Measurements from ENCODE around the gene EIF2B5.
"Not testable (repeated sequence)": the region's sequence is repeated elsewhere in the genome, so short reads cannot be mapped to it uniquely, and the experiment has no call there.

The EIF2B5 gene

GRCh38 chr3:184145751-184146270 lies 10.7 kb downstream of the EIF2B5 start:
- no peak for DNase-seq (ENCODE audit: low read depth, low spot score)

- no peak for DNase-seq (ENCODE audit: low read depth, low spot score)
Observed at GRCh38 chr3:184148076-184148475, 12.9 kb downstream of the EIF2B5 start.

DNA sequence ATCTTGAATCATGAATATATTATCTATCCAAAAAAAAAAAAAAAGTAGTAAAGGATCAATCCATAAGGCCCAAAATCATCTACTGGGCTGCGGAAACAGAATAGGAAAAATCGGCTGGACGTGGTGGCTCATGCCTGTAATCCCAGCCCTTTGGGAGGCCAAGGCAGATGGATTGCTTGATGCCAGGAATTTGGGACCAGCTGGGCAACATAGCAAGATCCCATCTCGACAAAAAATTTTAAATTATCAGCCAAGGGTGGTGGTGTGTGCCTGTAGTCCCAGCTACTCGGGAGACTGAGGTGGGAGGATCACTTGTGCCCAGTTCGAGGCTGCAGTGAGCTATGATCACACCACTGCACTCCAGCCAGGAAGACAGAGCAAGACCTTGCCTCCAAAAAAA lies 14.0 kb downstream of the EIF2B5 start:
- no peak for DNase-seq (ENCODE audit: low read depth, low spot score)

GRCh38 chr3:184149770-184150169 lies 14.6 kb downstream of the EIF2B5 start:
- peak; percentile 27 for DNase-seq (ENCODE audit: low read depth, low spot score)

DNA sequence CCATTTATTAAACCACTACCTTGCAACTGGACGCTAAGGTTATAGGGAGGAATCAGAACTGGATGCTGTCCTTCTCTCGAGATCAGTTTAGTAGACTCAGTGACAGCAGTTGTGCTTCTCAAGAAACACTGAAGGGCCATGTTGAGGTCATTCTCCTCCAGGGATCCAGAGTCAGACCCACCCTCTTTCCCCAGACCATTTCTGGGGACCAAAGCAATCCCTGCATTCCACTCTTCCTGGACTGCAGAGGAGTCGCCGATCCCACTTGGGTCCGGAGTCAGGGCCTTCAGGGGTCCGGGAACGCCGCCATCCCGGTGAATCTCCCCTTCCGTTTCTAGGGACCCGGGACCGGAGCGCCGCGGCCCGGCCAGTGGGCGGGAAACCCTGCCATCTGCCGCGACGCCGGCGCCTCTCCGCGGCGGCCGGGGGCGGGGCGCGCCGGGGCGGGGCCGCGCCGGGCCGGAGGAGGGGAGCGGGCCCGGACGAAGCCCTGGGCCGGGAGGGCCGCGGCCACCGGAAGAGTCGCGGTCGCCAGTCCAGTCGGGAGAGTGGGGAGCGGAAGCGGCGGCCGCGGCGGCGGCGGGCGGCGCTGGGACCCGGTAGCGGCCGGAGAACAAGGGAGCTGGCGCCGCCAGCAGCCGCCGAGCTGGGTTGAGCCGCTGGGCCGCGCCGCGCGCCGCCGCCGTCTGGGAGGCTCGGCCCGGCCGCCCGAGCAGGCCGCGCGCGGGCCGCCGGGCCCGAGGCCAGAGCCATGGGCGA lies 19.9 kb downstream of the EIF2B5 start, which contains the start of gene DVL3:
Gene DVL3, plus strand, starts transcription at position 493 of the 759 bp plus-strand sequence. Its CDS starts 259 bp downstream, at position 752.
- peak; percentile 90 for DNase-seq (ENCODE audit: low read depth, low spot score)

DNA sequence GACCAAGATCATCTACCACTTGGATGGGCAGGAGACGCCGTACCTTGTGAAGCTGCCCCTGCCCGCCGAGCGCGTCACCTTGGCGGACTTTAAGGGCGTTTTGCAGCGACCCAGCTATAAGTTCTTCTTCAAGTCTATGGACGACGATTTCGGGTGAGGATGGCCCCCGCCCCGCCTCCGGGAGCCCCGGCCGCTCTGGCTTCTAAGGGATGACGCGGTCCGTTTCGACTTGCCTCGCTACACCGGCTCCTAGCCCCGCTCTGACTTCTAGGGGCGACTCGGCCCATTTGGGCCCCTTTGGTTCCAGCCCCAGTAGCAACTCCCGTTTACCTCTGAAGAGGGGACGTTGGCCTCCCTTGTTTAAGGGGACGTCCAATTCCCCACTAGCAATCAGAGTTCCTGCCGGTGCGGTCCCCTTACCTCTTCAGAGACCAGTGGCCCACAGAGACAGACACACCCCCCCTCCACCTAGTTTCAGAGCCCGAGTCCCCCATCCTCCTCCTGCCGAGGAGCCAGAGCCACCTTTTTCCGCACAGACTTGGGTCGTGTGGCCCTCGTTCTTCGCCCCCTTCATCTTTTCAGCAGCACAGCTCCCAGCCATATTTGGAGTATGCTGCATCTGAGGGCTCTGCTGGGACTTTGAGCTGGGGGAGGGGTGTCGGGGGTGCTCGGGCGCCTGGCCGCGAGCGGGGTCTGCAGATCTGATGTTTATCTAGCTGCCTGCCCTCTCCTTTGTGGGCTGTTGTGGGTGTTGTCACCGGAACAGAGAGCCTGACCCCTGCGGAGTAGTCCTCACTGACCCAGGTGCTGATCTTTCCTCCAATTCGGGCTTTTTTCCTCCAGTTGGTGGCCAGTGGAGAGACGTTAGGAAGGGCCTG lies 20.7 kb downstream of the EIF2B5 start:
- DNase-seq (ENCODE audit: low read depth, low spot score), result no peak

- DNase-seq (ENCODE audit: low read depth, low spot score), result peak; percentile 65
Observed at GRCh38 chr3:184156522-184156955, 21.4 kb downstream of the EIF2B5 start.

- DNase-seq (ENCODE audit: low read depth, low spot score), result no peak
Observed at GRCh38 chr3:184157206-184157605, 22.0 kb downstream of the EIF2B5 start.

GRCh38 chr3:184158404-184158803 lies 23.2 kb downstream of the EIF2B5 start:
- DNase-seq (ENCODE audit: low read depth, low spot score), result no peak

DNA sequence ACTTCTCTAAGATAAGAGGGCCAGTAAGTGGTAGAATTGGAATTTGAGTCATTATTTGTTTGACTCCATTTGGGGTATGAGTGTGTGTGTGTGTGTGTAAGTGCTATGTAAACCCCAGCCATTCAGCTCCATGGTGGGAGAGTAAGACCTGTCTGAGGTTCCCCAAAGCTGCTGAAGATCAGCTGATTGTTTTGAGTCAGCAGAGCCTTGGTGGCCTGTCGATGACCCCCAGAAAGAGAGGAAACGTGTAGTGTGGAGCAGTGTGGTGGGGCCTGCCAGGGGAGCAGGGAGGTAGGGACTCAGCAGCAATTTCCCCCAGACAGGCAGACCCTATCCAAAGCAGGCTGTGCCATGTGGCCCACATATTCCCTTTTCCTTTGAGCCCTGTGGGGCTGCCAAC lies 25.3 kb downstream of the EIF2B5 start:
- DNase-seq (ENCODE audit: low read depth, low spot score), result peak; percentile 68

DNA sequence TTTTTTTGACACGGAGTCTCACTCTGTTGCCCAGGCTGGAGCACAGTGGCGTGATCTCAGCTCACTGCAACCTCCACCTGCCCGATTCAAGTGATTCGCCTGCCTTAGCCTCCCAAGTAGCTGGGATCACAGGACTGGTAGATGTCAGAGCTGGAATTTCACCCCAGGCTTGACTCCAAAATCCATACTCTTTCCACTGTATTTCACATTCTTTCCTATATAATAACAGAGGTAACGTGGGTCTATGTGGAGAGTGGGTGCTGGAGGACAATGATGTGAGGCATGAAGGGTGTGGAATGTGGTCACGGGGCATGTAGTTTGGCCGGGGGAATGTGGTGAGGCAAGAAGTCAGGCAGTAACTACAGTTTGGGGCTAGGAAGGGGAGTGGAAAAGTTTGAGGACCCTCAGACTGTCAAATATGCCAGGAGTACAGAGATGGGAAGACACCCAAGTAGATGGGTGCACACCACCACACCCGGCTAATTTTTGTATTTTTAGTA lies 27.5 kb downstream of the EIF2B5 start:
- not testable (repeated sequence) for DNase-seq (ENCODE audit: low read depth, low spot score)

DNA sequence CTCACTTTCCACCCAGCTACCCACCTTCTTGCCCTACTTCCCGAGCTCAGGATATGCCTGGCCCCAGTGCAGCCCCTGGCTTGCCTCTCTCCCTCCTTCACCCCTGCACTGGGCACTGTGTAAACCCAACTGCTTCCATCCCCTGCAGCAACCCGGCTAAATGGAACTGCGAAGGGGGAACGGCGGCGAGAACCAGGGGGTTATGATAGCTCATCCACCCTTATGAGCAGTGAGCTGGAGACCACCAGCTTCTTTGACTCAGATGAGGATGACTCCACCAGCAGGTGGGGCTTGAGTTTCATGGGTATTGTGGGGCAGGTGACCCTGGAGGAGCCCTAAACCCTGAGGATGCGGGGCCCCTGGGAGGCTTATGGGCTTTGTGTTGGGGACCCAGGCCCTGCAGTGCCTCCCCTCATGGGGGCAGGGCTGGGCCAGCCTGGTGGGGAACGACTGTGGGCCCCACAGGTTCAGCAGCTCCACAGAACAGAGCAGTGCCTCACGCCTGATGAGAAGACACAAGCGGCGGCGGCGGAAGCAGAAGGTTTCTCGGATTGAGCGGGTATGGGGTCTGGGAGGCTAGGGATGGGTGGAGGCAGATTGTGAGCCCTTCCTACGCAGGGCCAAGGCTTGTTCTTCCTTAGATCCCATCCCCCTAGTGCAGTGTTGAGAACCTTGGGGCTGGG lies 29.6 kb downstream of the EIF2B5 start:
- DNase-seq (ENCODE audit: low read depth, low spot score), result no peak

- DNase-seq (ENCODE audit: low read depth, low spot score), result no peak
Observed at GRCh38 chr3:184165543-184165942, 30.4 kb downstream of the EIF2B5 start.

DNA sequence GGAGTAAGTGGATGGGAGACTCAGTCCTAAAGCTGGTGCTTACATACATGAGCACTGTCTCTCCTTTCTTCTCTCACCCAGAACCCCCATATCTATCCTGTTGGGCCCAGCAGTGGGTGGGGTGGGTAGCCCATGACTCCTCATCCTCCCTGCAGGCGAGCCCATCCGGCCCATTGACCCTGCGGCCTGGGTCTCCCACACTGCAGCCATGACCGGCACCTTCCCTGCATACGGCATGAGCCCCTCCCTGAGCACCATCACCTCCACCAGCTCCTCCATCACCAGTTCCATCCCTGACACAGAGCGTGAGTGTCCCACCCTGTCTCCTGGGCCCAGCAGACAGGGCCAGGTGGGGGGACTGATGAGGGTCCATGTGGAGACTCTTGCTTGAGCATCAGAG lies 31.5 kb downstream of the EIF2B5 start:
- DNase-seq (ENCODE audit: low read depth, low spot score), result no peak

GRCh38 chr3:184167786-184168185 lies 32.6 kb downstream of the EIF2B5 start:
- no peak for DNase-seq (ENCODE audit: low read depth, low spot score)

DNA sequence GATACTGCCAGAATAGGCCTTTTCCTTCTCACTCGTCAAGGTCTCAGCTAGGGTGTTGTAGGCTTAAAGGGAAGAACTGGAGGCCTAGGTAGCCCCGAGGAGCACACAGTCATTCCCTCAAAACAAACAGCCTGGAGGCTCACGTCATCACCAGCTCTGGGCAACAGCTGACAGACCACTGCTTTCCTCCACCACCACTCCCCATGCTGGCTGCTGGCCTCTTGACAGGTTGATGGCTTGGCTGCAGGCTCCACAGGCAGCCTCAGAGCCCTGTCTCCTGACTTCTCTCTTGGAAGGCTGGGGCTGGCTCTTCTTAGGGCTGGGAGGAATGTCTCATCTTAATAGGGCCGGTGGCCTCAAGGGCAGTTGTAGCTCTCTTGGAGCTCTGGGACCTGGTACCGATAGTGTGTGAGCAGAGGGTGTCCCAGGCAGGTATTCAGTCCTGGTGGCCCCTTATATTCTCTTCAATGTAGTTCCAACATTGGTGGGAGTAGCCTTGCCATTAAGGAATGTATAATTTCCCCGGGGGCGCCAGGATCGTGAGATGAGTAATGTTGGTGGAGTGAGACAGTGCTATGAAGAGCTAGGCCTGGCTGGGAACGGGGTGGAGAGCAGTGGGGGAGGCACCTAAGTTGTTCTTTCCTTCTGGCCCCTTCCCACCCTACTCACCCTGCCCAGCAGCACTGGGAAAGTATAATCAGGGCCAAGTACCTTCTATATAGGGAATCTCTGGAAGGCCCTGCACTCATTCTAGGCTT lies 33.4 kb downstream of the EIF2B5 start:
- peak; percentile 87 for DNase-seq (ENCODE audit: low read depth, low spot score)

DNA sequence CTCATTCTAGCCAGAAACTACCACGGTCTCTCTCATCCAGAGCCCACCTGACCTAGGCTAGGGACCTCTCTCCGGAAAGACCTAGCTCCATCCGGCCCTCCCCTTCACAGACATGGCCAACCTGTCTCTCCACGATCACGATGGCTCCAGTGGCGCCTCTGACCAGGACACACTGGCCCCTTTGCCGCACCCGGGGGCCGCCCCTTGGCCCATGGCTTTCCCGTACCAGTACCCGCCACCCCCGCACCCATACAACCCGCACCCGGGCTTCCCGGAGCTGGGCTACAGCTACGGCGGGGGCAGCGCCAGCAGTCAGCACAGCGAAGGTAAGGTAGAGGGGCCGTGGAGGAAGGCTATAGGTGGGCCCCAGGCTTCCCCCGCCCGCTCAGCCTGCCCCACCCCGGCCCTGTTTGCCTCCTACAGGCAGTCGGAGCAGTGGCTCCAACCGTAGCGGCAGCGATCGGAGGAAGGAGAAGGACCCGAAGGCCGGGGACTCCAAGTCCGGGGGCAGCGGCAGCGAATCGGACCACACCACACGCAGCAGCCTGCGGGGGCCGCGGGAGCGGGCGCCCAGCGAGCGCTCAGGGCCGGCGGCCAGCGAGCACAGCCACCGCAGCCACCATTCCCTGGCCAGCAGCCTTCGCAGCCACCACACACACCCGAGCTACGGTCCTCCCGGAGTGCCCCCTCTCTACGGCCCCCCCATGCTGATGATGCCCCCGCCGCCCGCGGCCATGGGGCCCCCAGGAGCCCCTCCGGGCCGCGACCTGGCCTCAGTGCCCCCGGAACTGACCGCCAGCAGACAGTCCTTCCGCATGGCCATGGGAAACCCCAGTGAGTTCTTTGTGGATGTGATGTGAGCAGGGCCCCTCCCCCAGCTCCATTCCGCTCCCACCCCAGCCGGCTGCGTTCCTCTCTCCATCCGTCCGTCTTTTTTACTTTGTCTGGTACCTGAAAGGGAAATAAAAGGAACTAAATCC lies 35.0 kb downstream of the EIF2B5 start:
- DNase-seq (ENCODE audit: low read depth, low spot score), result no peak

- peak; percentile 80 for DNase-seq (ENCODE audit: low read depth, low spot score)
Observed at GRCh38 chr3:184171562-184171961, 36.4 kb downstream of the EIF2B5 start.

- DNase-seq (ENCODE audit: low read depth, low spot score), result peak; percentile 89
Observed at GRCh38 chr3:184172681-184173373, 37.7 kb downstream of the EIF2B5 start.
